ENCODE data around the gene ABCC6. TPM values are rescaled to one million over a fixed set of nuclear protein-coding genes. Genes with fewer than 3 reads are reported as not detected.
A peak's percentile ranks its signal among the peaks of the same experiment; 100 is the strongest.

The ABCC6 gene
- total and polyA plus RNA-seq, 10 of the 15 experiments (the other 5 are each of a cell fraction or from before 2014, with no cell fraction given) = 0.05 to 0.13 (median 0.06) TPM; not detected in 5

GRCh38 chr16:16144416-16144815 lies 78.9 kb downstream of the ABCC6 start:
- WGBS (ENCODE audit: insufficient coverage, insufficient replicate concordance, low lambda C conversion rate, missing lambda C conversion rate) = 77% methylated on average over 5 of the region's 5 CpGs
- Histone ChIP-seq H3K9ac (ENCODE audit: control insufficient read depth, insufficient read depth, low read length) (no peak overlapping the region), H3K9me3 (replicated peaks; ENCODE audit: control insufficient read depth, insufficient read depth, low read length) (no peaks in the 10 kb centered on the region), H3K27ac (ENCODE audit: control insufficient read depth, insufficient read depth) (no peak overlapping the region), H3K79me2 (ENCODE audit: control insufficient read depth, insufficient read depth, low read length) (no peaks in the 10 kb centered on the region), H4K20me1 (ENCODE audit: control insufficient read depth, insufficient read depth) (no peaks in the 10 kb centered on the region), H3K4me2 (ENCODE audit: control insufficient read depth, insufficient read depth) (no peak overlapping the region), H3K27me3 (replicated peaks in 1 of 2; ENCODE audit: control insufficient read depth in 2 of 2, insufficient read depth in 2 of 2, low read length in 1 of 2) (no peaks in the 10 kb centered on the region), H3K36me3 (ENCODE audit: control insufficient read depth in 2 of 2, insufficient read depth in 2 of 2, low read length in 1 of 2) (peaks cover 17 to 23% of the 10 kb centered on the region in 2 experiments), H2AFZ (ENCODE audit: control insufficient read depth, low read depth, low read length) (no peak overlapping the region), H3K4me1 (ENCODE audit: control insufficient read depth, insufficient read depth, low read length) (0 out of 2 replicates have a peak, but pooled peaks cover 2% of the 10 kb centered on the region), H3K4me3 (no peak overlapping the region)
- POLR2A ChIA-PET = no interaction called here
- SMC1A ChIA-PET (ENCODE audit: uncharacterized antibody, unreplicated experiment) = no interaction called here
- BruUV-seq (replicated peaks) = no TSS peak
- in situ Hi-C loops (cut with MboI) = no loop called here
- DNase-seq (ENCODE audit: low read depth, low spot score) (no peak), FAIRE-seq (no peak), ATAC-seq (no peak)
- CTCF ChIA-PET = no interaction called here
- TF ChIP-seq POLR2A (IDR thresholded peaks at IDR 0.05; ENCODE audit: low read depth, low read length) (no peak), LARP7 (IDR thresholded peaks at IDR 0.05) (no peak), TCF3 (IDR thresholded peaks at IDR 0.05; ENCODE audit: borderline replicate concordance, insufficient read depth, low read depth, low read length) (no peak), ZNF217 (IDR thresholded peaks at IDR 0.05) (no peak)
- intact Hi-C loops (cut with micrococcal nuclease; ENCODE audit: unreplicated experiment) = no loop called here
- RAD21 ChIA-PET (ENCODE audit: unreplicated experiment) = interaction anchor here (0.6 kb wide), 1 partner anchor 638 kb away, joined by 5 read pairs; no protein-coding TSS in a partner anchor

- ChIA-PET RAD21 (ENCODE audit: unreplicated experiment) (interaction anchor here (0.6 kb wide), 1 partner anchor 638 kb away, joined by 5 read pairs; no protein-coding TSS in a partner anchor), SMC1A (ENCODE audit: uncharacterized antibody, unreplicated experiment) (no interaction called here), POLR2A (no interaction called here), CTCF (no interaction called here)
- Histone ChIP-seq H3K27me3 (replicated peaks in 1 of 2; ENCODE audit: control insufficient read depth in 2 of 2, insufficient read depth in 2 of 2, low read length in 1 of 2) (no peaks in the 10 kb centered on the region), H3K9me3 (replicated peaks; ENCODE audit: control insufficient read depth, insufficient read depth, low read length) (no peaks in the 10 kb centered on the region), H3K4me1 (ENCODE audit: control insufficient read depth, insufficient read depth, low read length) (0 out of 2 replicates have a peak, but pooled peaks cover 2% of the 10 kb centered on the region), H2AFZ (ENCODE audit: control insufficient read depth, low read depth, low read length) (no peak overlapping the region), H4K20me1 (ENCODE audit: control insufficient read depth, insufficient read depth) (no peaks in the 10 kb centered on the region), H3K36me3 (ENCODE audit: control insufficient read depth in 2 of 2, insufficient read depth in 2 of 2, low read length in 1 of 2) (peaks cover 17 to 23% of the 10 kb centered on the region in 2 experiments), H3K4me3 (no peak overlapping the region), H3K79me2 (ENCODE audit: control insufficient read depth, insufficient read depth, low read length) (no peaks in the 10 kb centered on the region), H3K4me2 (ENCODE audit: control insufficient read depth, insufficient read depth) (no peak overlapping the region), H3K27ac (ENCODE audit: control insufficient read depth, insufficient read depth) (no peak overlapping the region), H3K9ac (ENCODE audit: control insufficient read depth, insufficient read depth, low read length) (no peak overlapping the region)
- 98% methylated on average over 8 of the region's 8 CpGs for WGBS (ENCODE audit: insufficient coverage, insufficient replicate concordance, low lambda C conversion rate, missing lambda C conversion rate)
- intact Hi-C loops (cut with micrococcal nuclease; ENCODE audit: unreplicated experiment) = no loop called here
- in situ Hi-C loops (cut with MboI) = no loop called here
- no TSS peak for BruUV-seq (replicated peaks)
- ATAC-seq (no peak), DNase-seq (ENCODE audit: low read depth, low spot score) (no peak), FAIRE-seq (no peak)
- TF ChIP-seq NFYA (IDR thresholded peaks at IDR 0.05; ENCODE audit: borderline replicate concordance, low read depth, low read length) = no peak
- TF ChIP-seq NFYB (IDR thresholded peaks at IDR 0.05; ENCODE audit: insufficient read depth, low read depth, low read length) = peak; percentile 86
- TF ChIP-seq USF1 (IDR thresholded peaks at IDR 0.05; ENCODE audit: borderline replicate concordance, extremely low read length, insufficient read depth, low read depth, low read length) = peak; percentile 48
- no peak for TF ChIP-seq JUNB (IDR thresholded peaks at IDR 0.05)
Observed at GRCh38 chr16:16143931-16144330, 79.4 kb downstream of the ABCC6 start.

Data from GM12878 (cell line).